A673 (cell line): Measurements from ENCODE around the gene GRIP1. TPM values are rescaled to one million over a fixed set of nuclear protein-coding genes. Genes with fewer than 3 reads are reported as not detected.

Experiments
- BruUV-seq: library from RNA; stranded (reverse); fragments of 400-500 nt; replicated peaks from 2 replicates; lab custom pipeline; 2021; lab: Mats Ljungman, UMichigan
- CTCF ChIA-PET: fragments of 300-600 bp; sonication (Branson Sonifier 250); formaldehyde crosslinking; loops from one replicate; lab custom pipeline; 2022; ENCODE audit warnings: antibody characterized with exemption; lab: Charles Lee
- POLR2A ChIA-PET: fragments of 300-600 bp; sonication (Branson Sonifier 250); formaldehyde crosslinking; loops from one replicate; lab custom pipeline; 2022; ENCODE audit warnings: antibody characterized with exemption; ENCODE audit not compliant: low non-redundant PET; lab: Charles Lee
- DNase-seq: peaks from one replicate; pipeline ENCODE4 v3.0.0-alpha.2; 2015; ENCODE audit warnings: low spot score
- H3K27ac ChIP-seq: fragments of 200-600 bp; sonication (generic); 2 replicates; pipeline ENCODE4 v1.5.1; 2016; ENCODE audit warnings: mixed run types, low read depth, mild to moderate bottlenecking, mixed read lengths, antibody characterized with exemption, low read length; ENCODE audit not compliant: poor library complexity, severe bottlenecking
- H3K27me3 ChIP-seq: fragments of 200-600 bp; sonication (generic); replicated peaks from 2 replicates; pipeline ENCODE4 v1.6.1; 2017; ENCODE audit warnings: mixed run types, low read depth, mild to moderate bottlenecking, mixed read lengths, antibody characterized with exemption, low read length; ENCODE audit not compliant: insufficient read depth, poor library complexity
- H3K36me3 ChIP-seq: fragments of 200-600 bp; sonication (generic); 2 replicates; pipeline ENCODE4 v1.6.1; 2016; ENCODE audit warnings: mixed run types, mild to moderate bottlenecking, mixed read lengths, antibody characterized with exemption, low read length; ENCODE audit not compliant: insufficient read depth, poor library complexity, severe bottlenecking
- H3K4me1 ChIP-seq: fragments of 200-600 bp; sonication (generic); 2 replicates; pipeline ENCODE4 v1.6.1; 2017; ENCODE audit warnings: mixed run types, mild to moderate bottlenecking, mixed read lengths, antibody characterized with exemption, low read length; ENCODE audit not compliant: insufficient read depth, poor library complexity, severe bottlenecking
- H3K4me3 ChIP-seq: fragments of 200-600 bp; sonication (generic); 2 replicates; pipeline ENCODE4 v1.5.1; 2016; ENCODE audit warnings: low read depth, mixed run types, mild to moderate bottlenecking, mixed read lengths, low read length; ENCODE audit not compliant: poor library complexity, severe bottlenecking
- H3K9me3 ChIP-seq: fragments of 200-600 bp; sonication (generic); 2 replicates; pipeline ENCODE4 v1.6.1; 2016; ENCODE audit warnings: mixed run types, low read depth, mild to moderate bottlenecking, mixed read lengths, antibody characterized with exemption, low read length; ENCODE audit not compliant: poor library complexity, severe bottlenecking
- CTCF ChIP-seq: fragments of 300-800, 200-600 bp; sonication (generic); conservative IDR thresholded peaks from 2 replicates; pipeline ENCODE4 v1.5.1; 2017; ENCODE audit warnings: low read depth, mild to moderate bottlenecking, antibody characterized with exemption, low read length, moderate library complexity, mixed read lengths
- EZH2 ChIP-seq: fragments of 200-600 bp; sonication (generic); IDR thresholded peaks from 2 replicates; pipeline ENCODE4 v1.6.1; 2017; ENCODE audit warnings: borderline replicate concordance, low read depth, mild to moderate bottlenecking, mixed read lengths, antibody characterized with exemption, low read length; ENCODE audit not compliant: poor library complexity, severe bottlenecking
- intact Hi-C: fragments of 100-400 bp; cut with micrococcal nuclease; formaldehyde crosslinking; loops from one replicate; pipeline ENCODE4 v1.10.0; 2022; ENCODE audit not compliant: unreplicated experiment
- total RNA-seq: library from RNA; stranded (reverse); gene quantifications from 2 replicates; pipeline ENCODE4 v1.2.3, GENCODE V29; 2021

GRIP1 gene
- total RNA-seq, 1 experiment from 2014 or later = 3.6 TPM

GRCh38 chr12:66405395-66405794 is 273.5 kb downstream of the GRIP1 start:
- no peak for DNase-seq
- intact Hi-C loops = loop anchor here (5.0 kb wide), 2 partner anchors 1098 to 1513 kb away; no protein-coding TSS in a partner anchor
- ChIA-PET POLR2A (no interaction called here), CTCF (no interaction called here)
- H3K9me3 ChIP-seq = no peaks in the 10 kb centered on the region
- TF ChIP-seq CTCF (no peak), EZH2 (no peak)
- H3K27me3 ChIP-seq = no peaks in the 10 kb centered on the region
- BruUV-seq = no TSS peak
- no peak overlapping the region for H3K4me3 ChIP-seq
- no peak overlapping the region for H3K27ac ChIP-seq
- no peaks in the 10 kb centered on the region for H3K36me3 ChIP-seq
- H3K4me1 ChIP-seq = no peaks in the 10 kb centered on the region

DNA sequence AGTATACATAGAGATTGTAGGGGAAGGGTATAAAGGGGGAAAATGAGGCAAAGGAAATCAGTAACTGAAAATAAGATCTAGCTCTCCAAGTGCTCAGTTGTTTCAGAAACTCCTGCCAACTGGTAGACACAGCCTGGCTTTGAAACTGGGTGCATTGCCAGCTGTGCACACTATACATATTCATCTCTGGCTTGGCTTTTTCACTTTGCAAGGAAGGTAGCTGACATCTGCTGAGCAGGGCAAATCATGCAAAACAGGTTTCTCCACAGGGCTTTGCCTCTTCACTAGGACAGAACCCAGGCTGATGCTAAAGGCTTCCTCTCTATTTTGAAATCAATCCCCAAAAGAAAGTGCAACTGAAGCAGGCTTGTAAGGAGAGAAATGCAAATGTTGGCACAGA is 275.1 kb downstream of the GRIP1 start:
- DNase-seq = no peak
- Histone ChIP-seq H3K27me3 (no peaks in the 10 kb centered on the region), H3K4me1 (no peaks in the 10 kb centered on the region), H3K4me3 (no peak overlapping the region), H3K36me3 (no peaks in the 10 kb centered on the region), H3K27ac (no peak overlapping the region), H3K9me3 (no peaks in the 10 kb centered on the region)
- ChIA-PET CTCF (no interaction called here), POLR2A (no interaction called here)
- no TSS peak for BruUV-seq
- intact Hi-C loops = no loop called here
- TF ChIP-seq EZH2 = no peak
- TF ChIP-seq CTCF = no peak

DNA sequence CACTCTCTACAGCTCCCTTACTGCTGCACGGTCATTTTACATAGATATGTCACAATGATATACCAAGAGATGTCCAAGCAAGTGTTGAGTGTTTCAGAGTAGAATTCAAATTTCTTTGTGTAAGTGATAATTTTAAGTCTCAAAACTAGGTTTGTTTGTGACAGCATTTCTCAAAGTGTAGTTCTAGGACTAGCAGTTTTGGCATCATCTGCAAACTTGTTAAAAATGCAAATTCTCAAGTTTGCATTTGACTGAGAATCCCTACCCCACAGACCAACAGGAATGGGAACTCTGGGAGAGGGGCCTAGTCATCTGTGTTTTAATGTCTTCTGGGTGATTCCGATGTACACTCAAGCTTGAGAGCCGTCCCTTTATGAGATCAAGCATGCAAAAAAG is 279.0 kb downstream of the GRIP1 start:
- no peak for DNase-seq
- no peak overlapping the region for H3K27ac ChIP-seq
- H3K27me3 ChIP-seq = no peaks in the 10 kb centered on the region
- no TSS peak for BruUV-seq
- ChIA-PET POLR2A (no interaction called here), CTCF (no interaction called here)
- no peaks in the 10 kb centered on the region for H3K4me1 ChIP-seq
- TF ChIP-seq CTCF = no peak
- no peak for TF ChIP-seq EZH2
- H3K4me3 ChIP-seq = no peak overlapping the region
- H3K36me3 ChIP-seq = no peaks in the 10 kb centered on the region
- H3K9me3 ChIP-seq = no peaks in the 10 kb centered on the region
- intact Hi-C loops = no loop called here
